Mucosa of descending colon (tissue), 3 donors: ENCODE results near the gene NVL. TPM values are rescaled to one million over a fixed set of nuclear protein-coding genes. Genes with fewer than 3 reads are reported as not detected.
A peak's percentile ranks its signal among the peaks of the same experiment; 100 is the strongest.

Experiments
- ATAC-seq: fragments of 200-7000 bp; cut with Tn5 transposase; one replicate; pipeline ENCODE4 v1.9.1; 2020; ENCODE audit warnings: mild to moderate bottlenecking, moderate library complexity
- DNase-seq, 3 donors: peaks; one replicate each; pipeline ENCODE4 v3.0.0-alpha.2; 2020
- H3K36me3 ChIP-seq: fragments of 200-600 bp; one replicate; pipeline ENCODE4 v1.8.0; 2021; ENCODE audit warnings: low read depth, mild to moderate bottlenecking
- H3K4me1 ChIP-seq: fragments of 200-600 bp; one replicate; pipeline ENCODE4 v1.8.0; 2021; ENCODE audit warnings: low read depth, mild to moderate bottlenecking
- H3K4me3 ChIP-seq: fragments of 200-600 bp; one replicate; pipeline ENCODE4 v1.8.0; 2021; ENCODE audit warnings: mild to moderate bottlenecking
- H3K9me3 ChIP-seq: fragments of 200-600 bp; one replicate; pipeline ENCODE4 v1.8.0; 2021; ENCODE audit warnings: mild to moderate bottlenecking
- intact Hi-C, 2 donors: fragments of 100-400 bp; cut with DNase I in 1 of 2; cut with micrococcal nuclease in 1 of 2; formaldehyde crosslinking; loops; one replicate each; pipeline versions ENCODE4 v1.11.0 to v1.11.1; 2022; cut with DNase I, micrococcal nuclease
- total RNA-seq, 3 donors: library from RNA; stranded (reverse); fragmentation: NEBNext Ultra II Directional in 2 of 3; extraction: Animal tissue kit (Norgen Biotek cat#: 25700) in 2 of 3; gene quantifications; one replicate each; pipeline versions ENCODE4 v1.2.1 to v1.2.4, GENCODE V29; 2021 to 2023
- TF ChIP-seq, protein P1 (sequence below): fragments of 200-600 bp; IDR thresholded peaks from one replicate; pipeline ENCODE4 v1.8.0; 2022; ENCODE audit warnings: antibody characterized with exemption, mild to moderate bottlenecking
- donor health status: DM: no; HTN: no; CAD: no; lungs with moderate emphysema.
- donor health status: DM: no; HTN: no; CAD: no.
- donor health status: DM: no; HTN: yes; CAD: no.

The NVL gene
- total RNA-seq, 3 donors from 2014 or later = 32.2 to 45.6 (median 34.7) TPM

DNA sequence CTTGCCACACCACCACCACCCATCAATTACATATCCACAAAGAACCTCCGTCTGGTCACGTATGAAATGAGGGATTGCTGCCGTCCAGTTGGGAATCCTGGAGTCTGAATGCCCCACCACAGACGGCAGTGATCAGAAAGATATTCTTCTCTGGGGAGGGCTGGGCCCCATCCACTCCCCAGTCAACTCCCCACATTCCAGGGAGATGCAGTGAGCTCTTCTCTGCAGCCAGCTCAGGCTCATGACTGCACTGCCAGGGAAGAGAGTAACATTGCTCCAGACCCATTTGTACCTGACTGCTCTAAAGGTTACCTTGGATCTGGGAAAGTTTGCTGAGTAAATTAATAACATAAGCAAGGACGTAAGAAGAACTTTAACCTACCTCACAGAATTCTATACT lies 128.6 kb downstream of the NVL start:
- no peak overlapping the region for H3K4me3 ChIP-seq
- no peaks in the 10 kb centered on the region for H3K9me3 ChIP-seq
- ATAC-seq = no peak
- intact Hi-C loops = no loop called here
- H3K36me3 ChIP-seq = no peaks in the 10 kb centered on the region
- DNase-seq = no peak
- TF ChIP-seq, protein P1, sequence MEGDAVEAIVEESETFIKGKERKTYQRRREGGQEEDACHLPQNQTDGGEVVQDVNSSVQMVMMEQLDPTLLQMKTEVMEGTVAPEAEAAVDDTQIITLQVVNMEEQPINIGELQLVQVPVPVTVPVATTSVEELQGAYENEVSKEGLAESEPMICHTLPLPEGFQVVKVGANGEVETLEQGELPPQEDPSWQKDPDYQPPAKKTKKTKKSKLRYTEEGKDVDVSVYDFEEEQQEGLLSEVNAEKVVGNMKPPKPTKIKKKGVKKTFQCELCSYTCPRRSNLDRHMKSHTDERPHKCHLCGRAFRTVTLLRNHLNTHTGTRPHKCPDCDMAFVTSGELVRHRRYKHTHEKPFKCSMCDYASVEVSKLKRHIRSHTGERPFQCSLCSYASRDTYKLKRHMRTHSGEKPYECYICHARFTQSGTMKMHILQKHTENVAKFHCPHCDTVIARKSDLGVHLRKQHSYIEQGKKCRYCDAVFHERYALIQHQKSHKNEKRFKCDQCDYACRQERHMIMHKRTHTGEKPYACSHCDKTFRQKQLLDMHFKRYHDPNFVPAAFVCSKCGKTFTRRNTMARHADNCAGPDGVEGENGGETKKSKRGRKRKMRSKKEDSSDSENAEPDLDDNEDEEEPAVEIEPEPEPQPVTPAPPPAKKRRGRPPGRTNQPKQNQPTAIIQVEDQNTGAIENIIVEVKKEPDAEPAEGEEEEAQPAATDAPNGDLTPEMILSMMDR = no peak
- H3K4me1 ChIP-seq = peaks cover 5% of the 10 kb centered on the region

DNA sequence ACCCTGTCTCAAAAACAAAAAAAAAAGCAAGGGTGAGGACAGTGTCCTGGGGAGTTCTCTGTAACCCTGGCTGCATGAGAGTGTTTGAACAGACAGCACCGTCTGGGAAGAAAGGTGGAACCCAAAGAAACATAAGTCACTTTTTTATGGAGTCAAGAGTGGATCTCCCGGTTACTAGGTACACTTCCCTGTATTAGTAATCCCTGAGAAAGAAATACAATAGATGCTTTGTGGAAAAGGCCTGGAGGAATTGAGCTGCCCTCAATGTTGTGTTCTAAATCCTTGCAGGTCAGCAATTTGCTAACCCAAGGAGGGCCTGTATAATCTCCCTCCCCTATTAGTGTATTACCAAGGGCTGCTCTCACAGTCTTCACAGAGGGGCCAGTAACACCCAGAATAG lies 130.3 kb downstream of the NVL start:
- H3K4me3 ChIP-seq = no peak overlapping the region
- no peaks in the 10 kb centered on the region for H3K36me3 ChIP-seq
- H3K4me1 ChIP-seq = no peaks in the 10 kb centered on the region
- intact Hi-C loops = no loop called here
- H3K9me3 ChIP-seq = no peaks in the 10 kb centered on the region
- DNase-seq (no peak), ATAC-seq (peak; percentile 66)
- TF ChIP-seq, protein P1 = no peak

DNA sequence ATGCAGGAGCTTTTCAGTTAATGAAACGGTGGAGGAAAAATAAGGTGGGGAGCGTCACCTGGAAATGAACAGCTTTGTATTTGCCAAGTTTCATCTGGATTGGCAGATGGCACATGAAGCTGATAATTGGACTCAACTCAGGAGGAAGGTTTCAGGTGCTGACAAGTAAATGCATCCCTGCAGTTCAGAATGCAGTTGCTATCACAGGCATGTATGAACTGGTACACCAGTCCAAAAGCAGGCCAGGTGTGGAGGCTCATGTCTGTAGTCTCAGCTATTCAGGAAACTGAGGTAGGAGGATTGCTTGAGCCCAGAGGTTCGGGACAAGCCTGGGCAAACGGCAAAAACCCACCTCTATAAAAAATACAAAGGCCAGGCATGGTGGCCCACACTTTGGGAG lies 131.4 kb downstream of the NVL start:
- H3K4me3 ChIP-seq = no peak overlapping the region
- TF ChIP-seq, protein P1 = no peak
- DNase-seq (no peak), ATAC-seq (no peak)
- no peaks in the 10 kb centered on the region for H3K36me3 ChIP-seq
- no peaks in the 10 kb centered on the region for H3K4me1 ChIP-seq
- intact Hi-C loops = no loop called here
- H3K9me3 ChIP-seq = no peaks in the 10 kb centered on the region

DNA sequence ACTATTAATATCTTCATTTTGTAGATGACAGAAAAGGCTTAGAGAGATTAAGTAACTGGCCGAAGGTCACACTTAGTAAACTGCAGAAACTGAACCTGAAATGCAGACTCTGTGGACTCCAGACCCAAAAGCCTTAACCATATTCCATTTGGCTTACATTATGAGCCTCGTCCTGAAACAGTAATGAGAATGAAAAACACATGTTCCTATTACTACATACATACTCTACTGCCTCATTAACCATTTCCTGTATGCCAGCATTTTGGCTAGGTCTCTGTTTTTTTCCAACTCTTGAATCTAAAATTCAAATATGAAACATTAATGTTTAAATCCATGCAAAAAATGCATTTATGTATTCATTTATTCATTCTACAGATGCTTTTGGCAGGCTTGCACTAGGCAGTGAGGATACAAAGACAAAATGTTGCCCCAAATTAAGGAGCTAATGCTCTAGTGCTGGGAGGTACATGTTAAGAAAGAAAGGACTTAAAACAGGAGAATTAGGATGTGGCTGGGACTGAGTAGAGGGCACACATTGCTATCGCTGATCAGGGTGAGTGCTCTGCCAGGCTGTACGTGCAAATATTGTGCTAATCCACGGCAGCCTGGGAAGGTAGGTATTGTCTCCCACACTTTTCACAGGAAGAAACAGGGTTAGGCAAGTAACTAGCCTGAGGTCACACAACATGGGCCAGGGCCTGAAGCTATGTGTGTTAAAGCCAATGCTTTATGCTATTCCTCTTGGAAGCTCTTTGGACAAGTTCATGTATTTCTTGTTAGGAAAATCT lies 133.0 kb downstream of the NVL start:
- no peak overlapping the region for H3K4me3 ChIP-seq
- DNase-seq (peak in 1 of 3 donors; percentile 1), ATAC-seq (no peak)
- intact Hi-C loops = no loop called here
- TF ChIP-seq, protein P1 = no peak
- H3K36me3 ChIP-seq = no peaks in the 10 kb centered on the region
- H3K4me1 ChIP-seq = no peaks in the 10 kb centered on the region
- H3K9me3 ChIP-seq = no peaks in the 10 kb centered on the region

DNA sequence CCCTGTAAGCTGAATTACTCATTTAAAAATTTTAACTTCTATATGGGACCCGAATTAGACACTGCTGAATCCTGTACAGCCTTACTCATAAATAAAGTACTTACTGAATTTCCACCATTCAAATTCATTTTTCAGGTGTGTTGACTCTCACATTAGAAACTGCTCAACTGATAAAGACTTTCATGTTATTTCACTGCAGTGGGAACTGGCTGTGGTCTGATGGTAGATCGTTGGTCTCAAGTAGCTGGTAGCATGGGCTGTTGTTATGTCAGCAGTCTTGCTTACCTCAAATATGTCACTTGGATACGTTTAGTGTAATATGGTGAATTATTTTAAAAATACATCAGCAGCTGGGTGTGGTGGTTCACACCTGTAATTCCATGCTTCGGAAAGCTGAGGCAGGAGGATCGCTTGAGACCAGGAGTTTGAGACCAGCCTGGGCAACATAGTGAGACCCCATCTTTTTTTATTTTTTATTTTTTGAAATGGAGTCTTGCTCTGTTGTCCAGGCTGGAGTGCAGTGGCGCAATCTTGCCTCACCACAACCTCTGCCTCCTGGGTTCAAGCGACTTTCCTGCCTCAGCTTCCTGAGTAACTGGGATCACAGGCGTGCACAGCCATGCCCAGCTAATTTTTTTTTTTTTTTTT lies 136.5 kb downstream of the NVL start:
- H3K36me3 ChIP-seq = no peaks in the 10 kb centered on the region
- no peak for ATAC-seq
- DNase-seq = no peak
- intact Hi-C loops = no loop called here
- TF ChIP-seq, protein P1 = no peak
- H3K9me3 ChIP-seq = no peaks in the 10 kb centered on the region
- no peaks in the 10 kb centered on the region for H3K4me1 ChIP-seq
- no peak overlapping the region for H3K4me3 ChIP-seq
